Measurements from ENCODE around the gene SPRY4. TPM values are rescaled to one million over a fixed set of nuclear protein-coding genes. Genes with fewer than 3 reads are reported as not detected.
"Not testable (repeated sequence)": the region's sequence is repeated elsewhere in the genome, so short reads cannot be mapped to it uniquely, and the experiment has no call there.

Gene SPRY4
- total RNA-seq, 1 donor from 2014 or later, result 11.6 TPM

GRCh38 chr5:142339781-142340180, 15.0 kb upstream of the SPRY4 start:
- DNase-seq (ENCODE audit: low read depth), result no peak

GRCh38 chr5:142334538-142334937, 9.7 kb upstream of the SPRY4 start:
- DNase-seq (ENCODE audit: low read depth), result no peak

GRCh38 chr5:142333749-142334148, 8.9 kb upstream of the SPRY4 start:
- DNase-seq (ENCODE audit: low read depth), result not testable (repeated sequence)

GRCh38 chr5:142330444-142330843, 5.6 kb upstream of the SPRY4 start:
- no peak for DNase-seq (ENCODE audit: low read depth)

- DNase-seq (ENCODE audit: low read depth), result no peak
Observed at GRCh38 chr5:142330026-142330425, 5.2 kb upstream of the SPRY4 start.

GRCh38 chr5:142327111-142327842, 2.5 kb upstream of the SPRY4 start:
- peak; percentile 75 for DNase-seq (ENCODE audit: low read depth)

- no peak for DNase-seq (ENCODE audit: low read depth)
Observed at GRCh38 chr5:142326480-142326938, 1.7 kb upstream of the SPRY4 start.

GRCh38 chr5:142325725-142326479, 1.1 kb upstream of the SPRY4 start:
- peak; percentile 48 for DNase-seq (ENCODE audit: low read depth)

- peak; percentile 53 for DNase-seq (ENCODE audit: low read depth)
Observed at GRCh38 chr5:142324136-142324870, 518 bp downstream of the SPRY4 start.

- DNase-seq (ENCODE audit: low read depth), result no peak
Observed at GRCh38 chr5:142323480-142324135, 1.2 kb downstream of the SPRY4 start.

- DNase-seq (ENCODE audit: low read depth), result peak; percentile 75
Observed at GRCh38 chr5:142322747-142323479, 1.9 kb downstream of the SPRY4 start.

- DNase-seq (ENCODE audit: low read depth), result no peak
Observed at GRCh38 chr5:142322403-142322746, 2.4 kb downstream of the SPRY4 start.

- peak; percentile 89 for DNase-seq (ENCODE audit: low read depth)
Observed at GRCh38 chr5:142320851-142321560, 3.8 kb downstream of the SPRY4 start.

- no peak for DNase-seq (ENCODE audit: low read depth)
Observed at GRCh38 chr5:142320430-142320738, 4.4 kb downstream of the SPRY4 start.

GRCh38 chr5:142319560-142320429, 5.0 kb downstream of the SPRY4 start:
- DNase-seq (ENCODE audit: low read depth), result no peak

- DNase-seq (ENCODE audit: low read depth), result no peak
Observed at GRCh38 chr5:142319105-142319504, 5.7 kb downstream of the SPRY4 start.

GRCh38 chr5:142317753-142318152, 7.1 kb downstream of the SPRY4 start:
- no peak for DNase-seq (ENCODE audit: low read depth)

GRCh38 chr5:142317173-142317572, 7.6 kb downstream of the SPRY4 start:
- DNase-seq (ENCODE audit: low read depth), result no peak

GRCh38 chr5:142316681-142317080, 8.1 kb downstream of the SPRY4 start:
- no peak for DNase-seq (ENCODE audit: low read depth)
